Left lung (tissue), 10 donors: ENCODE data around the gene PADI6. TPM values are rescaled to one million over a fixed set of nuclear protein-coding genes. Genes with fewer than 3 reads are reported as not detected.
"Not testable (repeated sequence)": the region's sequence is repeated elsewhere in the genome, so short reads cannot be mapped to it uniquely, and the experiment has no call there.

Experiments used
- ATAC-seq: fragments of 200-7000 bp; cut with Tn5 transposase; one replicate; pipeline ENCODE4 v1.9.1; 2020; ENCODE audit warnings: moderate library complexity
- DNase-seq, 4 donors: peaks; one replicate each; pipeline ENCODE4 v3.0.0-alpha.2; 2013 to 2020
- H3K27ac ChIP-seq, 2 donors: fragments of 200-600 bp; sonication (generic) in 1 of 2; one replicate each; pipeline versions ENCODE4 v1.5.0 to v1.8.0; 2020 to 2021
- H3K27me3 ChIP-seq, 2 donors: fragments of 200-600 bp; sonication (generic) in 1 of 2; one replicate each; pipeline versions ENCODE4 v1.5.0 to v1.8.0; 2020 to 2021
- H3K36me3 ChIP-seq, 2 donors: fragments of 200-600 bp; sonication (generic) in 1 of 2; one replicate each; pipeline versions ENCODE4 v1.5.0 to v1.8.0; 2020 to 2021
- H3K4me1 ChIP-seq, 2 donors: fragments of 200-600 bp; one replicate each; pipeline ENCODE4 v1.8.0; 2021
- H3K4me3 ChIP-seq, 2 donors: fragments of 200-600 bp; sonication (generic) in 1 of 2; one replicate each; pipeline versions ENCODE4 v1.5.0 to v1.8.0; 2020 to 2021; ENCODE audit warnings: mild to moderate bottlenecking in 1 of 2
- H3K9me3 ChIP-seq, 2 donors: fragments of 200-600 bp; sonication (generic) in 1 of 2; one replicate each; pipeline versions ENCODE4 v1.5.0 to v1.8.0; 2020 to 2021
- intact Hi-C, 2 donors: fragments of 100-400 bp; cut with DNase I; formaldehyde crosslinking; loops; one replicate each; pipeline versions ENCODE4 v1.11.2 to v1.14.2; 2022
- polyA plus RNA-seq, 6 donors: library from polyadenylated mRNA; unstranded; fragments of 120-200 nt; gene quantifications; one replicate each; pipeline ENCODE4 v1.2.1, GENCODE V29; 2013; ENCODE audit not compliant: insufficient read length in 6 of 6
- total RNA-seq, 2 donors: library from RNA; stranded (reverse); fragmentation: NEBNext Ultra II Directional; extraction: Animal tissue kit (Norgen Biotek cat#: 25700); gene quantifications; one replicate each; pipeline ENCODE4 v1.2.1, GENCODE V29; 2021
- TF ChIP-seq, protein P1 (sequence below), 2 donors: fragments of 200-600 bp; sonication (generic) in 1 of 2; IDR thresholded peaks; one replicate each; pipeline versions ENCODE4 v1.5.0 to v1.8.0; 2021; ENCODE audit warnings: antibody characterized with exemption in 2 of 2
- donor health status: DM: no; HTN: yes; CAD: no.
- donor health status: DM: no; HTN: no; CAD: no.

Gene PADI6
- total and polyA plus RNA-seq, 8 donors, result not detected

DNA sequence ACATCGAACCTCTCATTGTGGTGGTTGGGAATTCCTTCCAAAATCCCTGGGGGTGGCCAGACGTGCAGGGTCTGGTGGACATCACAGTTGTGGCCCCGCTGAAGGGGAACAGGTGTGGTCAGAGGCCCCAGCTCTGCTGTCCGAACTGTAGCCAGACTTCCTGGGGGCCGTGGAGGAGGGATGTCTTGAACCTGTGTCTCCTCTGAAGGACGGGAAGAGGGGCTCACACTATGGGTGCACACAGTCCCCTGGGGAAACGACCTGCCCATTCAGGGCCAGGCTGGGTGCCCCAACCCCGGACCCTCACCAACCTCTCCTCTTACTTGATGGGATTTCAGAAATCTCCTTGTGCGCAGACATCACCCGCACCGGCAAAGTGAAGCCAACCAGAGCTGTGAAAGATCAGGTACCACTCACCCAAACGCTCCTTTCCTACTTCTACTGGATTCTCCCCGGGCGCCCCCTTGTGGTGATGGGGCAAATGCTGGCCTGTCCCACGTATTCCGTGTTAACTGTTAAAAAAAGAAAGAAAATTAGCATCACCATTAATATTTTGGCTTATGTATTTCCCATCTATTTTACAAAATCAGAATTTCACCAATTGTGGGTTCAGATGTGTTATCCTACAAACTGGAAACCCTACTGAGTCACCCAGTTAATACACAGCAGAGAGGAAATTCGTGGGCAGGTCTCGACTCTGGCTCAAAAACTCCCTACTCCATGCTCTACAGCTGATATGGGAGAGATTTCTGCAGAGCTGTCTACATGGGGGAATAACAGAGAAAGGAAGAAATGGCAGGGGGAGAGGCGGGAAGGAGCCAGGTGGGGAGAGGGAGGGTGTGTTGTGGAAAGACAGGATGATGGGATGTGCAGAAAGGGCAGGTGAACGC is 35.9 kb upstream of the PADI6 start:
- Histone ChIP-seq H3K9me3 (no peaks in the 10 kb centered on the region), H3K27me3 (peaks cover 0 to 40% of the 10 kb centered on the region in 2 donors), H3K27ac (no peak overlapping the region), H3K36me3 (peaks cover 0 to 11% of the 10 kb centered on the region in 2 donors), H3K4me1 (no peaks in the 10 kb centered on the region), H3K4me3 (no peak overlapping the region)
- DNase-seq (peak; percentile 10 to 92 (median 40)), ATAC-seq (peak; percentile 76)
- intact Hi-C loops, result no loop called here
- TF ChIP-seq, protein P1, sequence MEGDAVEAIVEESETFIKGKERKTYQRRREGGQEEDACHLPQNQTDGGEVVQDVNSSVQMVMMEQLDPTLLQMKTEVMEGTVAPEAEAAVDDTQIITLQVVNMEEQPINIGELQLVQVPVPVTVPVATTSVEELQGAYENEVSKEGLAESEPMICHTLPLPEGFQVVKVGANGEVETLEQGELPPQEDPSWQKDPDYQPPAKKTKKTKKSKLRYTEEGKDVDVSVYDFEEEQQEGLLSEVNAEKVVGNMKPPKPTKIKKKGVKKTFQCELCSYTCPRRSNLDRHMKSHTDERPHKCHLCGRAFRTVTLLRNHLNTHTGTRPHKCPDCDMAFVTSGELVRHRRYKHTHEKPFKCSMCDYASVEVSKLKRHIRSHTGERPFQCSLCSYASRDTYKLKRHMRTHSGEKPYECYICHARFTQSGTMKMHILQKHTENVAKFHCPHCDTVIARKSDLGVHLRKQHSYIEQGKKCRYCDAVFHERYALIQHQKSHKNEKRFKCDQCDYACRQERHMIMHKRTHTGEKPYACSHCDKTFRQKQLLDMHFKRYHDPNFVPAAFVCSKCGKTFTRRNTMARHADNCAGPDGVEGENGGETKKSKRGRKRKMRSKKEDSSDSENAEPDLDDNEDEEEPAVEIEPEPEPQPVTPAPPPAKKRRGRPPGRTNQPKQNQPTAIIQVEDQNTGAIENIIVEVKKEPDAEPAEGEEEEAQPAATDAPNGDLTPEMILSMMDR (IDR thresholded peaks at IDR 0.05), result peak; percentile 73 to 84

DNA sequence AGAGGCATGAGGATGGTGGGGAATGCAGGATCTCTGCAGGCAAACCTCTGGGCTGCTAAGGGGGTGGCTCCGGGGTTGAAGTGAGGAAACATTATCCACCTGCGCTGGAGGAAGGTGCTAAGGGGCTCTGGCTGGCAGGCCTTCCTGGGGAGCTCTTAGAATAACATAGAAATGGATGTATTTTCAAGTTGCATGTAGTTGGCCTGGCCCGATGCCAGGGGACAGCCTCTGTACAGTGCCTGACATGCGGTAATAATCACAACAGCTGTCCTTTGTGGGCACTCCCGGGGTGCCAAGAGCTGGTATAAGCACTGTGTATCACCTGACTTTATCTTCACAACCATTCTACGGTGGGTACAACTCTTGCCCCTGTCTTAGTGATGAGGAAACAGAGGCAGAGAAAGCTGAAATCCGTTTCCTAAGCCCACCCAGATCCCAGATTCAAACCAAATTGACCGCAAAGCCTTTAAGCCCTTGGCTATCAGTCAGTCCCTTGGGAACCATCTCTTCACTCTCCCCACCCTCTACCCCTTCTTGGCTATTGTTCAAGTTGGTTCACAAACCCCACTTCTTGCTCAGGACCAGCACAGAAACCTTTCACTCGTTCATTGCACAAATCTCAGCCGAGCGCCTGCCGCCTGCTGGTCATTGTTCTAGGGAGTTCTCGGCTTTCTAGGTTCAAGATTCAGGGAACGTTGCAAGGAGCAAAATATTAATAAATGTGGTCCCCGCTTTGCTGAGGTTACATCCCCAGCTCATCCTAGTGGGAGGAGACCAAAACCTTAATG is 33.1 kb upstream of the PADI6 start:
- Histone ChIP-seq H3K4me1 (no peaks in the 10 kb centered on the region), H3K27ac (no peak overlapping the region), H3K4me3 (no peak overlapping the region), H3K27me3 (peaks cover 0 to 49% of the 10 kb centered on the region in 2 donors), H3K36me3 (peaks cover 0 to 33% of the 10 kb centered on the region in 2 donors), H3K9me3 (no peaks in the 10 kb centered on the region)
- TF ChIP-seq, protein P1 (IDR thresholded peaks at IDR 0.05), result no peak
- ATAC-seq, result no peak
- intact Hi-C loops, result no loop called here
- no peak for DNase-seq

DNA sequence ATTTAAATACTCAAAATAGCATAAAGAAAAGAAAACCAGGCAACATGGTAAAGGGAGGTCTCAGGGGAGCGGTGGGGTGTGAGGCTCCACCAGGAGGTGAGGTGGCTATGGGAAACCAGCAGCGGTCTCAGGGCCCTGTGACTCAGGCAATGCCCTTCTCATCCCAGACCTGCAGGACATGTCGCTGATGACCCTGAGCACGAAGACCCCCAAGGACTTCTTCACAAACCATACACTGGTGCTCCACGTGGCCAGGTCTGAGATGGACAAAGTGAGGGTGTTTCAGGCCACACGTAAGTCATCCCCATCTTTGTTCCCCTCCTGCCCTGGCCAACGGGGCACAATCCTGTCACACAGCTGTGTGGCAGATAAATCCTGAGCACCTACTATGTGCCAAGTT is 32.5 kb upstream of the PADI6 start:
- intact Hi-C loops, result no loop called here
- ATAC-seq, result no peak
- no peak for DNase-seq
- Histone ChIP-seq H3K4me1 (no peaks in the 10 kb centered on the region), H3K9me3 (no peaks in the 10 kb centered on the region), H3K4me3 (no peak overlapping the region), H3K27ac (no peak overlapping the region), H3K27me3 (peaks cover 0 to 49% of the 10 kb centered on the region in 2 donors), H3K36me3 (peaks cover 0 to 34% of the 10 kb centered on the region in 2 donors)
- TF ChIP-seq, protein P1 (IDR thresholded peaks at IDR 0.05), result no peak

DNA sequence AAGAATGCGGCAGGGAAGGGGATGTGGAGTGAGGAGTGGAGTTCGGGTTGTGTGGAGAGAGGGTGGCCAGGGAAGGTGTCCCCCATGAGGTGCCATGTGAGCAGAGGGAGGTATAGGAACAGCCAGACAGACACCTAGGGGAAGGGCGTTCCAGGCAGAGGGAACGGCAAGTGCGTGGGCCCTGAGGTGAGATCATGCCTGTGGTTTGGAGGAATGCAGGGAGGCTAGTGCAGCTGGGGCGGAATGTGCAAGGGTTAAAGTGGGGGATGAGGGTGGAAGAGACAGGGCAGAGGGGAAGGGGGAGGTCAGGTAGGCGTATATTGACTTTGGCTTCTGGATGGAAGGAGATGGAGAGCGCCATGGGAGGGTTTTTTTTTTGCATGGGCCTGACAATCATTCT is 31.6 kb upstream of the PADI6 start:
- Histone ChIP-seq H3K27me3 (peaks cover 0 to 49% of the 10 kb centered on the region in 2 donors), H3K27ac (no peak overlapping the region), H3K9me3 (no peaks in the 10 kb centered on the region), H3K4me1 (no peaks in the 10 kb centered on the region), H3K4me3 (no peak overlapping the region), H3K36me3 (peaks cover 0 to 42% of the 10 kb centered on the region in 2 donors)
- intact Hi-C loops, result no loop called here
- TF ChIP-seq, protein P1 (IDR thresholded peaks at IDR 0.05), result no peak
- ATAC-seq (no peak), DNase-seq (no peak)

DNA sequence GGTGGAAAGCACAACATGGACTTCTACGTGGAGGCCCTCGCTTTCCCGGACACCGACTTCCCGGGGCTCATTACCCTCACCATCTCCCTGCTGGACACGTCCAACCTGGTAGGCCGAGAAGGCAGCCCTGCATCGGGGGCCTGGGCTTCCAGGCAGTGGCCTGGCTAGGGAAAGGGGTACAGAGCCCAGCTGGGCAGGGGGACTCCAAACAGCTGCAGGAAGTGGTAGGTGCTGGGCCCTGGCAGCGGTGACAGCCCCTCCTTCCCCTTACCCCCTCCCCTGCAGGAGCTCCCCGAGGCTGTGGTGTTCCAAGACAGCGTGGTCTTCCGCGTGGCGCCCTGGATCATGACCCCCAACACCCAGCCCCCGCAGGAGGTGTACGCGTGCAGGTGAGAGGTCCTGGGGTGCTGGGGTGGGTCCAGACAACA is 30.0 kb upstream of the PADI6 start:
- intact Hi-C loops, result no loop called here
- TF ChIP-seq, protein P1 (IDR thresholded peaks at IDR 0.05), result no peak
- Histone ChIP-seq H3K27me3 (peaks cover 0 to 49% of the 10 kb centered on the region in 2 donors), H3K27ac (no peak overlapping the region), H3K9me3 (no peaks in the 10 kb centered on the region), H3K4me3 (no peak overlapping the region), H3K4me1 (no peaks in the 10 kb centered on the region), H3K36me3 (peaks cover 0 to 59% of the 10 kb centered on the region in 2 donors)
- DNase-seq, result no peak
- no peak for ATAC-seq

DNA sequence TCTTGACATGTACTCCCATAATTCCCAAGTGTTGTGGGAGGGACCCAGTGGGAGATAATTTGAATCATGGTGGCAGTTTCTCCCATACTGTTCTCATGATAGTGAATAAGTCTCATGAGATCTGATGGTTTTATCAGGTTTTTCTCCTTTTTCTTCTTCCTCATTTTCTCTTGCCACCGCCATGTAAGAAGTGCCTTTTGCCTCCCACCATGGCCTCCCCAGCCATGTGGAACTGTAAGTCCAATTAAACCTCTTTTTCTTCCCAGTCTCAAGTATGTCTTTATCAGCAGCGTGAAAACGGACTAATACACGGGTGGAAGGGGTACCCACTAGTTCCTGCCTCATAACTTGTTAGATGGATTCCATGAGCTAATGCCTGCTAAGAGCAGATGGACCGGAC is 26.5 kb upstream of the PADI6 start:
- DNase-seq, H3K9me3 ChIP-seq, intact Hi-C loops, ATAC-seq, H3K4me3 ChIP-seq, H3K27ac ChIP-seq, H3K4me1 ChIP-seq: not testable (repeated sequence)
- peaks cover 0 to 70% of the 10 kb centered on the region in 2 donors for H3K27me3 ChIP-seq
- peaks cover 0 to 73% of the 10 kb centered on the region in 2 donors for H3K36me3 ChIP-seq
